ENCODE data around the gene UTP3.

DNA sequence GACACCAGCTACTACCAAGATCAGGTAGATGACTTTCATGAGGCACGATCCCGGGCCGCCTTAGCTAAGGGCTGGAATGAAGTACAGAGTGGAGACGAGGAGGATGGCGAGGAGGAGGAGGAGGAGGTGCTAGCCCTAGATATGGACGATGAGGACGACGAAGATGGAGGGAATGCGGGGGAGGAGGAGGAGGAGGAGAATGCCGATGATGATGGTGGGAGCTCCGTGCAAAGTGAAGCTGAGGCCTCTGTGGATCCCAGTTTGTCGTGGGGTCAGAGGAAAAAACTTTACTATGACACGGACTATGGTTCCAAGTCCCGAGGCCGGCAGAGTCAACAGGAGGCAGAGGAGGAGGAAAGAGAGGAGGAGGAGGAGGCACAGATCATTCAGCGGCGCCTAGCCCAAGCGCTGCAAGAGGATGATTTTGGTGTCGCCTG is 481 bp downstream of the UTP3 start:
- TF ChIP-seq POLR2A (IDR thresholded peaks at IDR 0.05), result no peak
- TF ChIP-seq, protein P1, sequence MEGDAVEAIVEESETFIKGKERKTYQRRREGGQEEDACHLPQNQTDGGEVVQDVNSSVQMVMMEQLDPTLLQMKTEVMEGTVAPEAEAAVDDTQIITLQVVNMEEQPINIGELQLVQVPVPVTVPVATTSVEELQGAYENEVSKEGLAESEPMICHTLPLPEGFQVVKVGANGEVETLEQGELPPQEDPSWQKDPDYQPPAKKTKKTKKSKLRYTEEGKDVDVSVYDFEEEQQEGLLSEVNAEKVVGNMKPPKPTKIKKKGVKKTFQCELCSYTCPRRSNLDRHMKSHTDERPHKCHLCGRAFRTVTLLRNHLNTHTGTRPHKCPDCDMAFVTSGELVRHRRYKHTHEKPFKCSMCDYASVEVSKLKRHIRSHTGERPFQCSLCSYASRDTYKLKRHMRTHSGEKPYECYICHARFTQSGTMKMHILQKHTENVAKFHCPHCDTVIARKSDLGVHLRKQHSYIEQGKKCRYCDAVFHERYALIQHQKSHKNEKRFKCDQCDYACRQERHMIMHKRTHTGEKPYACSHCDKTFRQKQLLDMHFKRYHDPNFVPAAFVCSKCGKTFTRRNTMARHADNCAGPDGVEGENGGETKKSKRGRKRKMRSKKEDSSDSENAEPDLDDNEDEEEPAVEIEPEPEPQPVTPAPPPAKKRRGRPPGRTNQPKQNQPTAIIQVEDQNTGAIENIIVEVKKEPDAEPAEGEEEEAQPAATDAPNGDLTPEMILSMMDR (IDR thresholded peaks at IDR 0.05), result no peak

All from heart left ventricle (tissue), 13 donors.